Activated CD4-positive, alpha-beta T cell treated with anti-CD3 and anti-CD28 coated beads, Interleukin-2, amount 50 U/mL, for 24 hours (primary cell): Measurements from ENCODE around the gene VPS13A.
"Not testable (repeated sequence)": the region's sequence is repeated elsewhere in the genome, so short reads cannot be mapped to it uniquely, and the experiment has no call there.

ENCODE experiments used
- DNase-seq, 2 donors: peaks; one replicate each; pipeline ENCODE4 v3.0.0-alpha.2; 2020; ENCODE audit warnings: low read depth in 1 of 2, low spot score in 1 of 2

VPS13A gene

DNA sequence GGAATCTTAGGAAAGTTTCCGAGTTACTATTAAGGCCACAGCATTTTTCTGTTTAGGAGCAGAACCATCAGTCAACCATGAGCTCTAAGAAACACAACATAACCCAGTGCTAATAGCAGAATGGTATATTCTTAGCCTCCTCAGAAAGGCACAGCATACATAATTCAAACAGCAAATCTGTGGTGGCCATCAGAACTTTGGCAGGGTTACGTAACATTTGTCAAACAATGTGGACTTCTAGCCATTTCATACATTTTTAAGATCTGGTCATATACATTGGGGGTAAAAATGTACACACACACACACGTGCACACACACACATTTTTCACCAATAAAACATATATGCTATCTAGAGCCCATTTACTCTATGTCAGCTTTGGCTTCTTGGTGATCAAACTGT lies 245.6 kb downstream of the VPS13A start:
- DNase-seq, result no peak

DNA sequence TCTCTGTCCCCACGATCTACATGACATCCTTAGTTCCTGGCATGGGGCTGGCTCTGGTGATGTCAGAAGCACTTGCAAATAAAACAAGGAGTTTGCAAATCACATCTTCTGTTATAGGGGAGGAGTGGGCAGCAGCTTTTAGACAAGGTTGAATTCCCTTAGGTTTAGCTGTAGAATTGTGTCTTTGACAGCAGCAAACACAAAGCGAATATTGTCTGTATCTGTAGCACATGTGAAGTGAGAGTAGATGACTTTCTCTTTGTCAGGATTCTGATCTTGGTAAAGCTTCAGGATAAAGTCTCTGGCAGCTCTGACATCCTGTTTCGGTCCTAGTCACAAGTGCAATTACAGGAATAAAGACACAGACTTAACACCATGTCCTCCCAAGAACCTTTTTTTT lies 246.5 kb downstream of the VPS13A start:
- DNase-seq, result no peak

DNA sequence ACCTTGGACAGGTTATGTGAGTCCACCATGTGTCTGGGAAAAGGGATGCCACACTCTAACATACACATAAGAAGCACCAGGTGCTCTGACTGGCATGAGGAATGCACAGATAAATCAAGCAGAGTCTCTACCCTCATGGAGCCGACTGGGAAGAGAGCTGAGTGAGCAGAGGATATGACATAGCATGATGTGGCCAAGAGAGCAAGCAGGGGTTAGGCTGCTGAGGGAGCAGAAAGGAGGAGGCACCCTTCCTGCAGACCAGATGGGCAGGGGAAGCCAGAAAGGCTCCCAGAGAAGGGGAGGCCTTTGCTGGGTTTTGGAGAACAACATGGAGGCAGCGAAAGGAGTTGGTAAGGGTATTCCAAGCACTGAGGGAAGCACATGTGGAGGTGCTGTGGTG lies 247.7 kb downstream of the VPS13A start:
- no peak for DNase-seq

DNA sequence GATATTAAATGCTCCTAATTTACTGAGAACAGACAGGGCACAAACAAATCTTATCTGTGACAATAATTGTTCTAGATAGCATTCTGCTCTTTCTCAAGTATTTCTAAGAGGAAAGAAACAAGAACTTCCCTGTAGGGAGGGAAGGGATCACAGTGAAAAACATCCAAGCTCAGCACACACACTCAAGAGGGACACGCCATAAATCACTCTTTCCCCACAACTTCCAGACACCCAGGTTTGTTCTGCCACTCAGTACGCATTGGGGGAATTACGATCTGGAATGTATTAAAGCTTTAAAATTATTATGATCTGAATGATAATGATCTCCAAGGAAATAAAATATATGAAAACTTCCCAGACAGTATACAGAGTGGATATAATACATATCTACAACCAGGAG lies 249.4 kb downstream of the VPS13A start:
- no peak for DNase-seq

DNA sequence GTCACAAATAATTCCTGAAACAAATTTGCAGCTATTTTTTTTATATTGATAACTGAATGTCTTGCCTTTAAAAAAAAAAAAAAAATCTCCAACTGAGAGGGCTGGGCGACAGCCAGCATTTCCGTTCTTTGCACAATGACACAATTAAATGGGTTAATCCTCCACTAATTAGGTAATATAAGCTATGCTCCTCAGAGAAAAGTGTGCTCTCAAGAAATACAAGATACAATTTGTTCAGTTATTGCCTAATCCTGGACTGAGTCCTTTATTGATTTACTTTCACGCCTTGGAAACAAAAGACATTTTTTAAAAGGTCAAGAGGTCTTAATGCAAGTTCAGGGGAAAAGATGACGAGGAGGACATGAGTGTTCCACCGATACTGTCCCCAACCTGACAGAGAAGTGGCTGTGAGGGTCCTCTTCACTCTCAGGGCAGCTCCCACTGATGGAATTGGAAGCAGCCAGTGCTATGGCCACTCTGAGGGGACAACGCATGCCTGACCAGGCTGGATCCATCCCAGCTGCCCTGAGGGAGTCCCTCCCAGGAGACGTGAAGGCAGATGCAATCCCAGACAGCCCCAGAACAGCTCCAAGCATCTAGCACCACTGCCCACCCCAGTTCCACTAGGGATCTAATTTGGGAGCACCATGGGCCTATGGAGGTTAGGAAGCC lies 250.1 kb downstream of the VPS13A start:
- no peak for DNase-seq

DNA sequence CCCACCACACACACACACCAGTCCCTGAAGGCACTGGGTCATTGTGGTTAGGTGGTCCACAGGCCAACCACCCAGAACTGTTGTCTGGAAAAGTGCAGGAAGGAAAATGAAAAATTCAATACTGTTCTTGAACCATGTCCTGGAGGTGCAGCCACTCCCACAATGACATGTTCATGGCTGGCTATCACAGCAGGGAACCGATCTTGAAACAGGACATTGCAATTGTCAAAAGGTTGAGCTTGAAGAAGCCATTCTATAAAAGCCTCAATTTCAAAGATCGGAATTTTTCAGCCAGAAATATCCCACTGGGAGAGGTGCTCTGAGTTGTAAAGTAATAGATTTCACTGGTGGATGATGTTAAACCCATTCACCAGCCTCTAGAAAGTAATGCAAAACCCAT lies 252.6 kb downstream of the VPS13A start:
- DNase-seq, result no peak

DNA sequence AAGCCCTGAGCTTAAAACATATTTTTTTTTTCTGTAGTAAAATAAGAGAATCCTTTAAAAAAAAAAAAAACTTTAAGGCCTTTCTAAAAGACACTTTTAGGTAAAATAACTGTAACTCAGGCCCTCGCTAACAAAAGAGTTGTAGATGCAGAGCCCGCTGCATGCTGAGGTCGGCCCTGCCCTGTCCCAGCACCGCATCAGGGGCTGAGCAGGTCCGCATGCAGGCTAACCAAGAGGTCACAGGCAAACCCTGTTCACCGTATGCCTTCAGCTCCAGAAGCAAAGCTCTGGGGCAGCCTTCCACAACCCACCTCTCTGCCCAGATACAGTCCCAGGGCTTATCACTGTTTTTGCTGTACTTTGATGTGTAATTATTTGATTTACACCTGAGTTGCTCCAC lies 254.7 kb downstream of the VPS13A start:
- no peak for DNase-seq

DNA sequence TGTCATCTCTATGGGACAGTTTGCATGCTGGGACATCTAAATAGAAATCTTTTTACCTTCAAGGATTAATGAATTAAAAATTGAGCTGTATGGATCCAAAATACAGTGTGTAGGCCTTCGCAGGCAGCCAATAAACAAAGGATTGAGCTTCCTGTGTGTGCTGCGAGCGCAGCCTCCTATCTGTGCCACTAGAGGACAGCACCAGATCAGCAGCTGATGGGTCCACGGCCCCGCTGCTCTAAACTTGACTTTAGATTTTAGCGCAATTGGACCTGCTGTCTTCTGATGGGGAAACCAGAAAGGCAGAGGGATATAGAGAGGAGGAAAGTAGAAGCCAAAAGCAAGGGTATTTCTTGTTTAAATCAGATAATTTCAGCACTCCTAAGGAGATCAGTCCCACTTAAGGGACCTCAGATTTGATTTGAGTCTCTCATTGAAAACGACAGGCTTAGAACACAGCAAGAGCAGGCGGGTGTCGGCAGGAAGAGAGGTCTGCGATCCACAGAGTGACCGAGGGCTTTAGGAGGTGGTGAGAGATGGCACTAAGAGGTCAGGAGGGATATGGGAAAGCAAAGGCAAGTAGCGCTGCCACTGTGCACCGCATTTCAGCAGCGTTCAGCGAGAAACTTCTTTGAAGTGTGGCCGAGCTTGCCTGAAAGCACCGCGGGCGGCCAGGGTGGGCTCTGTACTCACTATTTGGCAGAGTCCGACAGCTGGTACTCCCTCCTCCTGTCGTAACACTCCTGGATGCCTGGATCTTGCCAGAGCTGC lies 256.5 kb downstream of the VPS13A start:
- peak in 1 of 2 donors; percentile 19 for DNase-seq

DNA sequence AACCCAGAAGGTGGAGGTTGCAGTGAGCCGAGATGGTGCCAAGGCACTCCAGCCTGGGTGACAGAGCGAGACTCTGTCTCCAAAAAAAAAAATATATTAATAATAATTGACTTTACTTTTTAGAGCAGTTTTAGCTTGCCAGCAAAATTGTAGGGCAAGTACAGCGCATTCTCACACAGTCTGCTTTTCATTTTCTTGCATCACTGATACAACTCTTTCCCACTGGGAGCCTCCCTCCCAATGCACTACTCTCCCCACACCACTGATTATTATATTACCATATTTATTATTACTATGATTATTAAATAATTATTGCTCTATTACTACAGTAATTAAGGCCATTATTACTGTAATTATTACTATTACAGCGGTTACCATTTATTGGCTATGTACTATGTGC lies 257.9 kb downstream of the VPS13A start:
- DNase-seq, result no peak

DNA sequence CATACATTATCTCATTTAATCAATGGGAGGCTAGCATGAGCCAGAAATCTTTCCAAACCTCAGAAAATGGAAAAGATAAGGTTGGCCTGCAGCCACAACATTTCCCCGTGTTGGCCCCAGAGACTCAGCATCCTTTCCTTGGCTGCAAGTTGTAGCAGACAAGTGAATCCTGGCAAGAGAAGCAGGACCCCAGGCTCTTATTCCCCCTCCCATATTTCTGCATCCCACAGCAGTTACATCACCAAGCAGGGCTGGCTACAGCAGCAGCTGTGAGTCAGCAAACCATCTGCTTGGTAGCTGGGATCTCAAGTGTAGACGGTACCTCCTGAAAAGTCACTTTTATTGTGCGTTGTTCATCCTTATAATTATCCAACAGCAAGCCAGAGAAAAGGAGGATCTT lies 258.4 kb downstream of the VPS13A start:
- DNase-seq, result no peak

DNA sequence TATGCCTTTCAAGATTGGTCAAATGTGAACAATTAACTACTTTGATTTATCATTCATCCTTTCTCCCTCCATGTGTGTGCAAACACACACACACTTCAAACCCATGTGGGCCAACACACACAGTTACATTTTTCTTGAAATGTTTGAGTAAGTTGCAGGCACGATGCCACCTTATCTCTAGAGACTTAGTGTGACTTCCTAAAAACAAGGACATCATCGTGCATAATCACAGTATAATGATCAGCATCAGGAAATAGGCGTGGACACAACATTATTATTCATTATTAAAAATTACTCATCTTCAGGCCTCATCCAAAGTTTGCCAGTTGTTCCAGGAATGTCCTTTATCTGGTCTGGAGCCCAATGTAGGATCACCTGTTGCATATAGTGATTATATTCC lies 261.3 kb downstream of the VPS13A start:
- DNase-seq, result no peak

DNA sequence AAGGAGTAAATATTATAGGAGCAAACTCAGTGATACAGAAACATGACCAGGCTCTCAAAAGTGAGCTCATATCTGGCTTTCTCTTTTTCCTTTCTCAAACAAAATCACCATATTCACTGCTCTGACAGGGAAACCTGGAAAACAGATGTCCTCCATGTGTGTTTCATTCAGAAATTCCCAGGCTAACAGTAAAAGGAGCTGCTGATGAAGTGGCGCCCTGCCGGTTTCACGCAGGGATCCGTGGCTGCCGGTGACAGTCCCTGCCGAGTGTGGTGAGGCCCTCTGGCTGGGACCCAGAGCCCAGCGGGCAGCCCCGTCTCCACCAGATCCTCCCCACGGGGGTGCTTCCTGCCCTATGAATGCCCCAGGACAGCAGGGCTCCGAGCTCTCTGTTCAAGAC lies 262.7 kb downstream of the VPS13A start:
- no peak for DNase-seq

DNA sequence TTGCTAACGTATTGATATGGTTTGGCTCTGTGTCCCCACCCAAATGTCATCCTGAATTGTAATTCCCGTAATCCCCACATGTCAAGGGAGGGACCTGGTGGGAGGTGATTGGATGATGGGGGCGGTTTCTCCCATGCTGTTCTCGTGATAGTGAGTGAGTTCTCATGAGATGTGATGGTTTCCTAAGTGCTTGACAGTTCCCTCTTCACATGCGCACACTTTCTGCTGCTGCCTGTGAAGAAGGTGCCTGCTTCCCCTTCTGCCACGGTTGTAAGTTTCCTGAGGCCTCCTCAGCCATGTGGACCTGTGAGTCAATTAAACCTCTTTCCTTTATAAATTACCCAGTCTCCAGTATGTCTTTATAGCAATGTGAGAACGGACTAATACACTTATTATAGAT lies 263.8 kb downstream of the VPS13A start:
- not testable (repeated sequence) for DNase-seq

DNA sequence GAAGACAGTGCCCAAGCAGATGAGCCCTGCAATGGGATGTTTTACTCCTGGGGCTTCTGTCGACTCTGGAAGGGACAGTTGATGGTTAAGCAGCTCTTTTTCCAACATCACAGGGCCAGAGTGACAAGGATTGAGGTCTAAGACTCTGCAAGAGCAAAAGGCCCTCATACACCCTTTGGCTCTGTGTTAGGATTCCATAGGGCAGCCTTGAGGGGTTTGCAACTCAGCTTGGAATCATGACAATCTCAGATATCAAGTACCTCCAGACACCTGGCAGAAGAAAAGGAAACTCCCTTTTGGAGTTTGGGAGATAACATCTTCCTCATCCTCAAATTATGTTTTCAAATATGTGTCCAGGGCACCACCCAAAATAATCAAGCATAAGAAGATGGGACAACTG lies 265.1 kb downstream of the VPS13A start:
- no peak for DNase-seq

DNA sequence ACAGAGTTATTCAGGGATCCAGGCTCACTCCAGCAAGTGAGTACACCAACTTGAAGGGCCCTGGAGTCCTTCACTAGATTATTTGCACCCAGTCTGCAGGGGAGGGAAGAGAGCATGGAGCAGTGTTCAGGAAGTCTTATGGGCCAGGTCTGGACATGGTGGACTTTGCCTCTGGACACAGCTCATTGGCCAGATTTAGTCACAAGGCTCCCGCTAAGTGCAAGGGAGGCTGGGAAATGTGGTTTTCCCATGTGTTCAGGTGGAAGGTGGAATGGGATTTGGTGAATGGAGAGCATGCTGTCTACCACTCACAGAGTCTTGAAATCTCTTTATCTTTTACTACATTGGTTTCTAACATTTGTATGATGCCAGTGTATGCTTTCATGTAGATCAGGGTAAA lies 270.3 kb downstream of the VPS13A start:
- no peak for DNase-seq

DNA sequence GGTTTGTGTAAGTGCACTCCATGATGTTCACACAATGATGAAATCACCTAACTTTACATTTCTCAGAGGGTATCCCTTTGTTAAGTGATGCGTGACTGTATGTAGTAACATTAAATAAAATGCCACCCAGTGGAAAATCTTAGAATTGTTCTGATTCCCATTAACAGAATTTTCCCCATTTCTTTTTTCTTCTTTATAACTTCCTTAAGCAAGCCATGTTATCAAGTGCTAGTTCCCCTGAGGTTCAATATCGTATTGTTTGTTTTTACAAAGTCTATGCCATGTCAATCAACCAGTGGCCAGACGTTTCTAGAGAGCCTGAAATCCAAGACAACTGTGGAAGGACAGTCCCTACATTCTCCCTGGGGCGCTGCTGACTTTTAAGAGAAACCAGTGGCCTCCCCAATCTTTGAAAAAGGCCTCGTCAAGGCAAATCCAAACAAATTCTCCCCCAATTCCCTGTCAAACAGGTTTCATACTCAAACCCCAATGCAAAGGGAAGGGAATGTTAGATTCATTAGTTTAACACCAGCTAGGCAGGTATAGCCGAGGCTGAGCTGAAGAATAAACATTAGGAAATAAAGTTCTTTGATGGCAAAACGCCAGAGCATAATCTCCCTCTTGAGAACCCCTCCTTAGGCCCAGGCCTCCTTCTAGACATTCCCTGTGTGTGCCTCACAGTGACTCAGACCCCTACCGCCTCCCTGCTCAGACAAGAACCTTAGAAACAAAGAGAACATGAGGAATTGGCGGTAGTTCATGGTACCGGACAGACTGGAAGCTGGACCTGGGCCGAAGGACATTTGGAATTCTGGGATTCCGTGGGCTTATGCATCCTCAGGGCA lies 272.1 kb downstream of the VPS13A start:
- DNase-seq, result no peak

DNA sequence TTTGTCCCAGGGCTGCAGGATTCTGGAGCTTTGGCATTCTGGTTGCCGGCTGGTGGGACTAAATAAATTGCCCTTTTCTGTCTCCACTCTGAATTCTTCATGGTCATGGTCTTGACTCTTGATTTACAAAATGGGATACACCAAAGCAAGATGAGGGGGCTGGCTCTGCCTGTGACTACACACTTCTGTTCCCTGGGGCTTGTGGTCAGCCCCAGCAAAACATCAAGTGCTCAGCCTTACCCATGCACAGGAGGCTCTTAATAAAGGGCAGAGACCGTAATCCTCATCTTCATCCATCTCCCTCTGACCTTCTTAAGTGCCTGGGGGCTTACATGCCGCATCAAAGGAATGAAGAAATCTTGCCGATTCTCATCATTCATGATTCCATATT lies 272.7 kb downstream of the VPS13A start:
- DNase-seq, result no peak

DNA sequence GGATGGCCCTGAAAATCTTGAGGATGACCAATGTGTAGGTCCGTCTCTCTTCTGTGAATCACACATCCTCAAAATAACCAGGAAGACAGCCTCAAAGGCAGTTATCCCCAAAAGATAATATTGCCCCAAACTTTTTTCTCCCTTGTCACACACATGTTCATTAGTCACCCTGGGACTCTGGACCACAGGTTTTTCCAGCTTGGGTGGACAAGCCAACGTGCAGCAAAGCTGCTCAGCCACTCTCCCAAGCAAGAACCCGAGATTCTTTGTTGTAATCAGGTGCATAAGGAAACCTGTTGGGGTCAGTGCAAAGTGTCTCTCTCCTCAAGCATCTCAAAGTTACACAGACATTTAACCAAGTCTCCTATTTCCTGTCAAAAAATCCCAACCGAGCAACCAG lies 274.2 kb downstream of the VPS13A start:
- no peak for DNase-seq

DNA sequence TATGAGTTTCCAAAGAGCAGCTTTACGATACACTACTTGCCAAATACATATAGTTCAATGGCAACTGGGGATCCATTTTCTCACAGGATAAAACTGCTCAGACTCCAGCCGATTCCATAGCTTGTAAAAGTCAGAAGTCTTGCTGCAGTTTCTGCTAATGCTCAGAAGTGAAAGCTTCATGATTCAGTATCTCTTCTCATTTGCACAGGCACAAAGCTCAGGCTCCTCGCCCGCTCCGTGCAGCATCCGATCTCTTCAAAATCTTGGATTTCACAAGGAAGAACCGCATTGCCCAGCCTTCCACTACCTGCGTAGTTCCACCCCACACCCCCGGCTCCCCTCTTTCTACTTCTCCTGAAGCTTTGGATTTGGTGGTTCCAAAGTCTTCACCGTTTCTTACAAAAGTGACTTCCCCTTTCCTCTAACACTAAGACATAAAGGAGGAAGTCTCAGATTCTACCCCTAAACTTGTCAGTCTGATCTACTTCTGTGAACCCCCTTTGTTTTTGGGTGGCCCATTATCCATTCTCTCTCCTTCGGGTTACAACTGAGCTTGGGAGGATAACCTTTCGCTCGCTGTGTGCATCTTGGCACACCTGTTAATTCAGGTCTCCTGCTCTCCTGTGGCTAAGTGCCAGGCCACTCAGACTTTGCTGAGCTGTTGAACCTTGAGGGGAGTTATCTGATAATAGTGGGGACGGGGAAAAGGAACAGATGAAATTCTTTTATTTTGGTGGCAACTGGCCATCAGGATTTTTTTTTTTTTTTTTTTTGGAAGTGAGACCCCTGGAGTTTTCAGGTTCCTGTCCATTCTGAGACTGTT lies 276.7 kb downstream of the VPS13A start:
- DNase-seq, result no peak

DNA sequence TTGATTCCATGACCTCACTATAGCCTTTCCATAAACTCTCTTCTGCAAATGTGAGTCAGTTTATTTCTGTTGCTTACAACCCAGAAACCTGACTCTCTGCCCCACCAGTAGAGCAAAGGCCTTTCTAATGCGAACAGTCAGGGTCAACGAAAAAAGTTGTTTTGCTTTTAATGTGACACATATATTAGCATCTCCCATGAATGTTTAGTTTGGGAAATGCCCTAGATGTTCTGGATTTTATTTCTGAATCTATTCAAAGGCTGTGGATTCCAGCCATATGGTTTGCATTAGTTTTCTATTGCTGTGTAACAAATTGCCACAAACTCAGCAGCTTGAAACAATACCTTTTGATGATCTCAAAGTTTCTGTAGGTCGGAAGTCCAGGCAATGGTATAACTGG lies 277.3 kb downstream of the VPS13A start:
- no peak for DNase-seq

DNA sequence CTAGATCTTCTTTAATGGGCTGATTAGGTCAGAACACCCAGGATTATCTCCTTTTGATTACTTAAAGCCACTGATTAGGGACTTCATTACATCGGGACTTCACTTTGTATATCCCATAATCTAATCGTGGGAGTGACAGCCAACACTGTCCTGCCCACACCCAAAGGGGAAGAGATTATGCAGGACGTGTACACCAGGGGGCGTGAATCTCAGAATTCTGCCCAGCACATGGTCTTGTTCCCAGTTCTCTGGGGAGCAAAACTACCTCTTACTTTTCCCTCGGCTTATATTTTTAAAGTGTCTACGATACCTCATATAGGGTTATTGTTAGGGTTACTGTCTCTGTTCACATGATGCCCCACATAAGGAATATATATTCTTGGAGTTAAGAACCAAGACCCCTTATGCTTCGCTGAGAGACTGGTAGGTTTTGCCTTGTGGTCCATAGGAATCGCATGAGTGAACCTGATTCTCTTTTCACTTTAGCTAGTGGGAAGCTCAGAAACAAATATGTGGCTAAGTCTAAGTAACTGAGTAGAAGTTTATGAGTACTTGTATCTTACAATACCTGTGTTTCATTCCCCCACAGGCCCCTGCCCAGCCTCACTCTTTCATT lies 278.1 kb downstream of the VPS13A start:
- peak in 1 of 2 donors; percentile 17 for DNase-seq
